SK-N-SH treated with all-trans-retinoic acid at 6 μM for 48 hours (cell line): ENCODE data around the gene CYP3A7.
"Not testable (repeated sequence)": the region's sequence is repeated elsewhere in the genome, so short reads cannot be mapped to it uniquely, and the experiment has no call there.

ENCODE experiments used
- ATAC-seq: fragments of 200-7000 bp; cut with Tn5 transposase; 3 replicates; pipeline ENCODE4 v1.9.1; 2020; ENCODE audit warnings: mild to moderate bottlenecking, moderate library complexity
- ARNTL ChIP-seq: fragments of 450-650 bp; formaldehyde crosslinking; IDR thresholded peaks from 2 replicates; pipeline ENCODE4 v1.5.0; 2020; ENCODE audit warnings: low read depth, mild to moderate bottlenecking, moderate library complexity, borderline replicate concordance
- BACH2 ChIP-seq: fragments of 250-450 bp; sonication (Bioruptor Pico); IDR thresholded peaks from 2 replicates; pipeline ENCODE4 v1.9.0; 2021; ENCODE audit warnings: mild to moderate bottlenecking, borderline replicate concordance
- CSDC2 ChIP-seq: fragments of 250-450 bp; sonication (Bioruptor Pico); IDR thresholded peaks from 2 replicates; pipeline ENCODE4 v1.5.0; 2020; ENCODE audit warnings: mild to moderate bottlenecking, moderate library complexity
- ESRRG ChIP-seq: fragments of 250-450 bp; sonication (Bioruptor Pico); IDR thresholded peaks from 2 replicates; pipeline ENCODE4 v1.6.1; 2021; ENCODE audit warnings: mild to moderate bottlenecking
- GLIS3 ChIP-seq: fragments of 250-450 bp; sonication (Bioruptor Pico); IDR thresholded peaks from 2 replicates; pipeline ENCODE4 v1.5.0; 2020; ENCODE audit warnings: mild to moderate bottlenecking, moderate library complexity
- OSR1 ChIP-seq: fragments of 250-450 bp; sonication (Bioruptor Pico); IDR thresholded peaks from 2 replicates; pipeline ENCODE4 v1.8.0; 2022; ENCODE audit warnings: moderate library complexity, mild to moderate bottlenecking, inconsistent platforms
- PATZ1 ChIP-seq: fragments of 250-450 bp; sonication (Bioruptor Pico); IDR thresholded peaks from 2 replicates; pipeline ENCODE4 v1.8.0; 2020; ENCODE audit warnings: mild to moderate bottlenecking, moderate library complexity, borderline replicate concordance
- POU6F1 ChIP-seq: fragments of 250-450 bp; sonication (Bioruptor Pico); IDR thresholded peaks from 2 replicates; pipeline ENCODE4 v1.8.0; 2021; ENCODE audit warnings: low read depth, mild to moderate bottlenecking, moderate library complexity, borderline replicate concordance
- PPARA ChIP-seq: fragments of 250-450 bp; sonication (Bioruptor Pico); IDR thresholded peaks from 2 replicates; pipeline ENCODE4 v1.5.0; 2020; ENCODE audit warnings: mild to moderate bottlenecking, borderline replicate concordance
- RARB ChIP-seq: fragments of 250-450 bp; sonication (Bioruptor Pico); IDR thresholded peaks from 2 replicates; pipeline ENCODE4 v1.8.0; 2021; ENCODE audit warnings: mild to moderate bottlenecking, moderate library complexity
- SNAI2 ChIP-seq: fragments of 250-450 bp; sonication (Bioruptor Pico); IDR thresholded peaks from 2 replicates; pipeline ENCODE4 v1.5.0; 2020; ENCODE audit warnings: mild to moderate bottlenecking, moderate library complexity
- TCF4 ChIP-seq: fragments of 250-450 bp; sonication (Bioruptor Pico); IDR thresholded peaks from 2 replicates; pipeline ENCODE4 v1.8.0; 2021; ENCODE audit warnings: mild to moderate bottlenecking, moderate library complexity, borderline replicate concordance
- TOX ChIP-seq: fragments of 250-450 bp; sonication (Bioruptor Pico); IDR thresholded peaks from 2 replicates; pipeline ENCODE4 v1.8.0; 2021; ENCODE audit warnings: mild to moderate bottlenecking, moderate library complexity, borderline replicate concordance
- ZC3H10 ChIP-seq: fragments of 250-450 bp; sonication (Bioruptor Pico); IDR thresholded peaks from 2 replicates; pipeline ENCODE4 v1.5.1; 2021; ENCODE audit warnings: mild to moderate bottlenecking, moderate library complexity
- ZFP3 ChIP-seq: fragments of 250-450 bp; sonication (Bioruptor Pico); IDR thresholded peaks from 2 replicates; pipeline ENCODE4 v1.5.0; 2020; ENCODE audit warnings: mild to moderate bottlenecking, moderate library complexity
- ZFP30 ChIP-seq: fragments of 450-650 bp; formaldehyde crosslinking; IDR thresholded peaks from 2 replicates; pipeline ENCODE4 v1.5.0; 2022; ENCODE audit warnings: mild to moderate bottlenecking, moderate library complexity
- ZNF565 ChIP-seq: fragments of 450-650 bp; formaldehyde crosslinking; conservative IDR thresholded peaks from 2 replicates; pipeline ENCODE4 v1.5.0; 2020; ENCODE audit warnings: low read depth, mild to moderate bottlenecking, moderate library complexity
- ZNF8 ChIP-seq: fragments of 450-650 bp; formaldehyde crosslinking; IDR thresholded peaks from 2 replicates; pipeline ENCODE4 v1.5.0; 2020; ENCODE audit warnings: mild to moderate bottlenecking, moderate library complexity
- TF ChIP-seq, protein P1 (sequence below): fragments of 250-450 bp; sonication (Bioruptor Pico); IDR thresholded peaks from 2 replicates; pipeline ENCODE4 v1.5.0; 2020; ENCODE audit warnings: mild to moderate bottlenecking, moderate library complexity
- TF ChIP-seq, protein P2 (sequence below): fragments of 250-450 bp; sonication (Bioruptor Pico); IDR thresholded peaks from 2 replicates; pipeline ENCODE4 v1.5.1; 2020; ENCODE audit warnings: low read depth, mild to moderate bottlenecking, moderate library complexity

The CYP3A7 gene

DNA sequence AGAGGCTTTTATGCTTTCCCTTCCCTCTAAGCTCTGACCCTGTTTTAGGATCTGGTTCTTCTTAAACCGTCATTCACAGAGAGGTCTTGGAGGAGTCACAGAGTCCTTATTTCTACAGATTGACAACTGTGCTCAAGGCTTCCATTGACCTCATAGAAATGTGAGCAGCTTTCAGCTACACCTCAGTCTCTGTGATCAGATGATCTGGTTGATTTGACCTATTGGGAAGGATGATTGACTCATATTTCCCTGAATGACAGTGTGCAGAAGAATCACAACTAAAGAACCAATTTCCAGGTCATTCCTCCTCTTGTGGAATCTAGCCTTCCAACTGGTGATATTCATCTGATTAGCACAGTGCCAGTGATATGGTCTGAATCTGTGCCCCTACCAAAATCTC is 45.6 kb upstream of the CYP3A7 start:
- ATAC-seq = no peak

GRCh38 chr7:99779949-99780348 is 45.0 kb upstream of the CYP3A7 start:
- TF ChIP-seq ZC3H10 (CRISPR knock-in tag) (no peak), RARB (CRISPR knock-in tag) (no peak), OSR1 (CRISPR knock-in tag) (no peak), CSDC2 (no peak), TCF4 (no peak), ZNF565 (CRISPR knock-in tag) (no peak), PPARA (CRISPR knock-in tag) (no peak)
- no peak for ATAC-seq

More for the DNA sequence above, 45.6 kb upstream of the CYP3A7 start:
- TF ChIP-seq PATZ1 (CRISPR knock-in tag) (no peak), OSR1 (CRISPR knock-in tag) (no peak), SNAI2 (no peak)

DNA sequence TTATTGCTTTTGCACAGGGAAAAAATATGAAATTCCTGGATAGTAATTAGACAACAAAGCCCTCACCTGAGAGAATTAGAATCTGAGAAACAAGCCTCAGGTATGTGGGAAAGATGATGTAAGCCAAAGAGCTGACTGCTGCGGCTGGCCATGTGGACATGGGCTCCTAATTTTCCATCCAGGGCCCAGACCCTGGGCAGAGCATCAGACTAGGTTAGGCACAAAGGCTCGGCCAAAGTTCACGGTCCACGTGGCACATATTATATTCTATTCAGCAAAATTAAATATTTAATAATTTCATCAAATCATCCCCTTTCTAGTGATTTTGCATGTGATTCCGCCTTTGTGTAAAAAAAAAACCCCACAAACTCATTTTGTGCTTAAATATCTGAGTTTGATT is 43.9 kb upstream of the CYP3A7 start:
- TF ChIP-seq SNAI2 = no peak
- TF ChIP-seq, protein P1, sequence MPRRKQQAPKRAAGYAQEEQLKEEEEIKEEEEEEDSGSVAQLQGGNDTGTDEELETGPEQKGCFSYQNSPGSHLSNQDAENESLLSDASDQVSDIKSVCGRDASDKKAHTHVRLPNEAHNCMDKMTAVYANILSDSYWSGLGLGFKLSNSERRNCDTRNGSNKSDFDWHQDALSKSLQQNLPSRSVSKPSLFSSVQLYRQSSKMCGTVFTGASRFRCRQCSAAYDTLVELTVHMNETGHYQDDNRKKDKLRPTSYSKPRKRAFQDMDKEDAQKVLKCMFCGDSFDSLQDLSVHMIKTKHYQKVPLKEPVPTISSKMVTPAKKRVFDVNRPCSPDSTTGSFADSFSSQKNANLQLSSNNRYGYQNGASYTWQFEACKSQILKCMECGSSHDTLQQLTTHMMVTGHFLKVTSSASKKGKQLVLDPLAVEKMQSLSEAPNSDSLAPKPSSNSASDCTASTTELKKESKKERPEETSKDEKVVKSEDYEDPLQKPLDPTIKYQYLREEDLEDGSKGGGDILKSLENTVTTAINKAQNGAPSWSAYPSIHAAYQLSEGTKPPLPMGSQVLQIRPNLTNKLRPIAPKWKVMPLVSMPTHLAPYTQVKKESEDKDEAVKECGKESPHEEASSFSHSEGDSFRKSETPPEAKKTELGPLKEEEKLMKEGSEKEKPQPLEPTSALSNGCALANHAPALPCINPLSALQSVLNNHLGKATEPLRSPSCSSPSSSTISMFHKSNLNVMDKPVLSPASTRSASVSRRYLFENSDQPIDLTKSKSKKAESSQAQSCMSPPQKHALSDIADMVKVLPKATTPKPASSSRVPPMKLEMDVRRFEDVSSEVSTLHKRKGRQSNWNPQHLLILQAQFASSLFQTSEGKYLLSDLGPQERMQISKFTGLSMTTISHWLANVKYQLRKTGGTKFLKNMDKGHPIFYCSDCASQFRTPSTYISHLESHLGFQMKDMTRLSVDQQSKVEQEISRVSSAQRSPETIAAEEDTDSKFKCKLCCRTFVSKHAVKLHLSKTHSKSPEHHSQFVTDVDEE (CRISPR knock-in tag) = no peak
- TF ChIP-seq TOX (CRISPR knock-in tag) = no peak
- TF ChIP-seq CSDC2 = no peak
- no peak for TF ChIP-seq ARNTL
- no peak for TF ChIP-seq ZNF8 (CRISPR knock-in tag)
- TF ChIP-seq ZNF565 (CRISPR knock-in tag) = no peak
- TF ChIP-seq RARB (CRISPR knock-in tag) = no peak
- TF ChIP-seq ZFP3 = no peak
- no peak for TF ChIP-seq BACH2 (CRISPR knock-in tag)
- TF ChIP-seq GLIS3 (CRISPR knock-in tag) = no peak
- TF ChIP-seq TCF4 = no peak
- TF ChIP-seq POU6F1 (CRISPR knock-in tag) = no peak
- no peak for TF ChIP-seq PATZ1 (CRISPR knock-in tag)
- no peak for ATAC-seq

- ATAC-seq = not testable (repeated sequence)
These were observed 38.4 kb upstream of the CYP3A7 start for GRCh38 chr7:99773395-99773794.

- ATAC-seq = no peak
These were observed 37.6 kb upstream of the CYP3A7 start for GRCh38 chr7:99772565-99772964.

GRCh38 chr7:99769494-99769893 is 34.5 kb upstream of the CYP3A7 start:
- ATAC-seq = not testable (repeated sequence)

More at GRCh38 chr7:99772565-99772964, 37.6 kb upstream of the CYP3A7 start:
- TF ChIP-seq ZNF8 (CRISPR knock-in tag) (no peak), ZC3H10 (CRISPR knock-in tag) (no peak), ZNF565 (CRISPR knock-in tag) (no peak), OSR1 (CRISPR knock-in tag) (no peak), ZFP30 (CRISPR knock-in tag) (no peak), ESRRG (no peak), CSDC2 (no peak), GLIS3 (CRISPR knock-in tag) (no peak), TOX (CRISPR knock-in tag) (no peak), POU6F1 (CRISPR knock-in tag) (no peak), SNAI2 (no peak)
- TF ChIP-seq, protein P2, sequence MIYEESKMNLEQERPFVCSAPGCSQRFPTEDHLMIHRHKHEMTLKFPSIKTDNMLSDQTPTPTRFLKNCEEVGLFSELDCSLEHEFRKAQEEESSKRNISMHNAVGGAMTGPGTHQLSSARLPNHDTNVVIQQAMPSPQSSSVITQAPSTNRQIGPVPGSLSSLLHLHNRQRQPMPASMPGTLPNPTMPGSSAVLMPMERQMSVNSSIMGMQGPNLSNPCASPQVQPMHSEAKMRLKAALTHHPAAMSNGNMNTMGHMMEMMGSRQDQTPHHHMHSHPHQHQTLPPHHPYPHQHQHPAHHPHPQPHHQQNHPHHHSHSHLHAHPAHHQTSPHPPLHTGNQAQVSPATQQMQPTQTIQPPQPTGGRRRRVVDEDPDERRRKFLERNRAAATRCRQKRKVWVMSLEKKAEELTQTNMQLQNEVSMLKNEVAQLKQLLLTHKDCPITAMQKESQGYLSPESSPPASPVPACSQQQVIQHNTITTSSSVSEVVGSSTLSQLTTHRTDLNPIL = no peak
